ENCODE data around the gene OVAAL.

Gene OVAAL

DNA sequence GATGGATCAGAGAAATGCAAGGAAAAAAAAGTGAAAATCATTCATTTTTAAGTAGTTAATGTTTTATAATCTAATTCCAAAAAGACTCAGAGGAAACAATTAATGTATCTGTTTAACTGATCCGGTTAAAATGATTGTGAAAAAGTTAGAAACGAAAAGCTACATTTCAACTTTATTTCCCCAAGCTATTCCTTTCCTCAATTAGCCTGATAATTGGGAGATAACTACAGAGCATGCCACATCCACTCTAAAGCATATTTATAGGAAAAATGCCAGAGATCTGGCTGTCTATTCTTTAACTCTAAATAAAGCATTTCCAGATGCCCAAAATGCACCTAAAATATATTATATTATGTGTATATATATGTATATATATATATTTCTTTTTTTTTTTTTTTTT lies 37.2 kb downstream of the OVAAL start:
- Mint-ChIP-seq H3K27me3 (ENCODE audit: low read depth) (no peaks in the 10 kb centered on the region), H3K4me3 (no peak overlapping the region), H3K36me3 (ENCODE audit: low read depth) (no peaks in the 10 kb centered on the region), H3K4me1 (peaks cover 15% of the 10 kb centered on the region), H3K9me3 (no peaks in the 10 kb centered on the region), H3K27ac (no peak overlapping the region)
- TF ChIP-seq, protein P1, sequence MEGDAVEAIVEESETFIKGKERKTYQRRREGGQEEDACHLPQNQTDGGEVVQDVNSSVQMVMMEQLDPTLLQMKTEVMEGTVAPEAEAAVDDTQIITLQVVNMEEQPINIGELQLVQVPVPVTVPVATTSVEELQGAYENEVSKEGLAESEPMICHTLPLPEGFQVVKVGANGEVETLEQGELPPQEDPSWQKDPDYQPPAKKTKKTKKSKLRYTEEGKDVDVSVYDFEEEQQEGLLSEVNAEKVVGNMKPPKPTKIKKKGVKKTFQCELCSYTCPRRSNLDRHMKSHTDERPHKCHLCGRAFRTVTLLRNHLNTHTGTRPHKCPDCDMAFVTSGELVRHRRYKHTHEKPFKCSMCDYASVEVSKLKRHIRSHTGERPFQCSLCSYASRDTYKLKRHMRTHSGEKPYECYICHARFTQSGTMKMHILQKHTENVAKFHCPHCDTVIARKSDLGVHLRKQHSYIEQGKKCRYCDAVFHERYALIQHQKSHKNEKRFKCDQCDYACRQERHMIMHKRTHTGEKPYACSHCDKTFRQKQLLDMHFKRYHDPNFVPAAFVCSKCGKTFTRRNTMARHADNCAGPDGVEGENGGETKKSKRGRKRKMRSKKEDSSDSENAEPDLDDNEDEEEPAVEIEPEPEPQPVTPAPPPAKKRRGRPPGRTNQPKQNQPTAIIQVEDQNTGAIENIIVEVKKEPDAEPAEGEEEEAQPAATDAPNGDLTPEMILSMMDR (IDR thresholded peaks at IDR 0.05; ENCODE audit: unreplicated experiment in 3 of 3): no peak

DNA sequence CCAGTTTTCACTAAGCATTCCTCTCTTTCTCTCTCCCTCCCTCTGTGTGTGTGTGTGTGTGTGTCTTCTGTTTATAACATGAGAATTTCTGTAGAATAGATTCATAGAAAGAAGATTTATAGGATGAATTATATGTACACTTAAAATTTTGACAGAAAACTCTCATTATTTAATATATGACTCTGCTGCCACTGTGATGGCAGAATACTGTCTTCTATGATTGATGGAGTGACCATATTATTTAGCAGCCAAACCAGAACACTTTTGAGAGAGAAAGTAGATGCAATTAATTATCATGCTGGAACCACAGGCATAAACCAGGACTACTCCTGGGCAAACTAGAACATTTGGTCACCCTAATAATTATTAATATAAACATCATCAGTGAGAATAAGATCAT lies 38.8 kb downstream of the OVAAL start:
- Mint-ChIP-seq H3K36me3 (ENCODE audit: low read depth) (no peaks in the 10 kb centered on the region), H3K9me3 (no peaks in the 10 kb centered on the region), H3K27me3 (ENCODE audit: low read depth) (no peaks in the 10 kb centered on the region), H3K4me3 (no peak overlapping the region), H3K27ac (no peak overlapping the region), H3K4me1 (peaks cover 15% of the 10 kb centered on the region)
- TF ChIP-seq, protein P1 (IDR thresholded peaks at IDR 0.05; ENCODE audit: unreplicated experiment in 3 of 3): no peak

DNA sequence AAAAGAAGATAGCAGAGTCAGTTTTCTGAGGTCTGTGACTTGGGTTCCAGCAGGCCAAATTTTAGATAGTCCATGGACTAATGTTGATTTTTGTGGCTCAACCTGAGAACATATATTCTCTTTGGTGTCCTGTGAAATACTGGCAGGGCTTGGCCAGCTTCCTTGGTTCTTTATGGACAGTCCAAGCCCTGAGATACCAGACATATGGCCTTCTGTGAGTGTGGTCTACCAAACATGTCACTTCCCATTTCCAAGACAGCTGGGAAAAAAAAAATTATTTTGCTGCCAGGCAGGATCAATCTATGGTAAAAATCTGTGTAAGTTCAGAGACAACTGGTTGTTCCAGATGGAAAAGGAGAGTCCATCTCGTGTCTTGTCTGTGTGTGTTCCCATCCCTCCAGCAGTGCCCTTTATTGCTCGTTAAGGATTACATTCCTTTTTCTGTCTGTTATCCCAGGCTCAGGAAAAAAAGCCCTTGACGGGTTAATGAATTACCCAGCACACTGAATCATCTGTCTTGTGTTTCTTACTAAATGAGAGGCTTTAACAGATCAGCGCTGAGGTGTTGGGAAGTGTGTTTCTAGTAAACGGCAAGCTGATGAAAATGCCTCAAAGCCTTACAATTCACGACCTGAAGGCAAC lies 39.7 kb downstream of the OVAAL start:
- no peaks in the 10 kb centered on the region for H3K9me3 Mint-ChIP-seq
- no peak overlapping the region for H3K4me3 Mint-ChIP-seq
- H3K27ac Mint-ChIP-seq: peak overlapping the region; percentile 83 to 90 (median 90)
- no peaks in the 10 kb centered on the region for H3K36me3 Mint-ChIP-seq (ENCODE audit: low read depth)
- TF ChIP-seq, protein P1 (IDR thresholded peaks at IDR 0.05; ENCODE audit: unreplicated experiment in 3 of 3): no peak
- H3K27me3 Mint-ChIP-seq (ENCODE audit: low read depth): peaks cover 6% of the 10 kb centered on the region
- peaks cover 15% of the 10 kb centered on the region for H3K4me1 Mint-ChIP-seq

DNA sequence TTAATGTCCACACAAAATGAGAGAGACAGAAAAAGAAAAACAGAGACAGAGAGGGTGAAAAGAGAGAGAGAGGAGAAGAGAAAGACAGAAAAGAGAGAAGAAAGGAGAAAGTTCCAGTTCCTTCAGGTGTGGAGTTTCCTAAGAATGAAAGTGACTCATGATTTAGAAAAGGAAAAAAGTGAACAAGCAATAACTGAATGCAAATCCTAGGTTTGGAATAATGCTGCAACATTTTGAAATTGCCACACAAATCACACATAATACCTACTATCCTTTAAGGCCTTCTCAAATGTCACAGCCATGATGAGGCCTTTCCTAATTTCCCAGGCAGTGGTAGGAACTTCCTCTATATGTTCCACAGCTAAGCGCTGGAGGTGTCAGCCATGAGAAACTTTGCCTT lies 41.6 kb downstream of the OVAAL start:
- H3K9me3 Mint-ChIP-seq: no peaks in the 10 kb centered on the region
- peaks cover 6% of the 10 kb centered on the region for H3K27me3 Mint-ChIP-seq (ENCODE audit: low read depth)
- no peaks in the 10 kb centered on the region for H3K36me3 Mint-ChIP-seq (ENCODE audit: low read depth)
- TF ChIP-seq, protein P1 (IDR thresholded peaks at IDR 0.05; ENCODE audit: unreplicated experiment in 3 of 3): no peak
- H3K27ac Mint-ChIP-seq: peak overlapping the region in 1 of 3 experiments; percentile 7
- H3K4me3 Mint-ChIP-seq: no peak overlapping the region
- H3K4me1 Mint-ChIP-seq: peaks cover 15% of the 10 kb centered on the region

DNA sequence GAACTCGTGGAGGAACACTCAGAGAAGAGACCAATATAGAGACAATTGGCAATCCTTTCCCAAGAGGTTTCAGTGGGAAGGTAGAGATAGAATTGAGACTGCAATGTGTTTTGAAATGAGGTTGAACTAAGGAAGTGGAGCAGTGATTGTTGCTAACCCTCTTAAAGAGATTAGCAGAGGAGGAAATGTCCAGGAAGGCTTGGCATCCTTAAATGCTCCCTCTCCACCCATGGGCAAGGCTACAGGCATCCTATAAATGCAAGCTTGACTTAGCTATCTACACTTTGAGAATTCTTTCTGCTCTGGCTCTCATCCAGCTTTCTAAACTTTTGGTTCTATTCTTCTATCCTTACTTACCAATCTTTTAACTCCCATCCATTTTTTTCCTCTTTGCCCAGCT lies 42.7 kb downstream of the OVAAL start:
- Mint-ChIP-seq H3K27ac (no peak overlapping the region), H3K27me3 (ENCODE audit: low read depth) (peaks cover 6% of the 10 kb centered on the region), H3K9me3 (no peaks in the 10 kb centered on the region), H3K36me3 (ENCODE audit: low read depth) (no peaks in the 10 kb centered on the region), H3K4me1 (peaks cover 15% of the 10 kb centered on the region), H3K4me3 (no peak overlapping the region)
- TF ChIP-seq, protein P1 (IDR thresholded peaks at IDR 0.05; ENCODE audit: unreplicated experiment in 3 of 3): no peak

DNA sequence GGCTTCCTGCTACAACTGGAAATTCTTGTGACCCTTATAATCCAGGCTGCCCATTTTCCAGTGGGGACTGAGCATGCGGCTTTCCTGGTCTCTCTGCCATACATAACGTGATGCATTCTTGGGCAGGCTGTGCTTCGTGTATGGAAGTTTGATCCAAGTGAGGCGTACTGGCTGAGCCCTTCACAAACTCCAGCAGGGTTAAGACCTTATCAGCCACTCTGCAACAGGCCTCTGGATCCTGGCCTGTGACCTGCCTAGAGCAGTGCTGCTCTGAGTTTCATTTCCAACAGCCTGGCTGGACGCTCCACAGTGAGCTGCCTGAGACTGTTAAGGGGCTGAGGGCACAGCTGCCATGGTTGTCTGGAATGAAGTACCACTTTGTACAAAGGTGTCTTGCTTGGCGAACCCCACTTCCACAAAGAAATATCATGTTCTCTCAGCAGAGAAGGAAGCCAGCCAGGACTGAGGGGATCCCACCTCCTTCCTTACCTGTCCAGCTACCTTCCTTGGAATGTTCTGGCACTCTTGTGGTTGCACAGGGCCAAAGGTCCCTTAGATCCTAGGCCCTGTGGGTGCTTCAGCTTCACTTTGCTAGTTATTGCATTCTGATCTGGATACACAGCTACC lies 44.6 kb downstream of the OVAAL start:
- TF ChIP-seq, protein P1 (IDR thresholded peaks at IDR 0.05; ENCODE audit: unreplicated experiment in 3 of 3): no peak
- H3K9me3 Mint-ChIP-seq: no peaks in the 10 kb centered on the region
- no peak overlapping the region for H3K4me3 Mint-ChIP-seq
- no peak overlapping the region for H3K27ac Mint-ChIP-seq
- H3K27me3 Mint-ChIP-seq (ENCODE audit: low read depth): peaks cover 6% of the 10 kb centered on the region
- peaks cover 9% of the 10 kb centered on the region for H3K4me1 Mint-ChIP-seq
- H3K36me3 Mint-ChIP-seq (ENCODE audit: low read depth): no peaks in the 10 kb centered on the region
